Non-pigmented ciliary epithelial cell (primary cell): ENCODE measurements around the gene PTPRC.

Experiments
- DNase-seq: peaks from one replicate; pipeline ENCODE4 v3.0.0-alpha.2; 2010; ENCODE audit warnings: low read depth

PTPRC gene

DNA sequence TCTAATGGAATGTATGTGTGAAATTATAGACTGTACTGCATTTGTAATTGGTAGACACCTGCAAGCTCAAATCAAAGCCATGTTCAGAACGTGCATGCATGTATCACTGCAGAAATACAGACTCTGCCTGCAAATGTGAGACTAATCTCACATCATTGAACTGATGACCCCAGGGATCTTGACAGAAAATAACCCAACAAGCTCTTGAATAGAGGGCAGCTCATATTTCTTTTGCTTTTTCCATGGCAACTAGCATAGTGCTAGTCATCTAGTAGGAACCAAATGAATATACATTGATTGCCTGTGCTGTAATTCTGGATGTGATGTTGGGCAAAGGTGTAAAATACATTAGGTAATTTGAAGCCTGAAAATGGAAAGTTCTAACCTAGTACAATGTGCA lies 62.4 kb downstream of the PTPRC start:
- no peak for DNase-seq

DNA sequence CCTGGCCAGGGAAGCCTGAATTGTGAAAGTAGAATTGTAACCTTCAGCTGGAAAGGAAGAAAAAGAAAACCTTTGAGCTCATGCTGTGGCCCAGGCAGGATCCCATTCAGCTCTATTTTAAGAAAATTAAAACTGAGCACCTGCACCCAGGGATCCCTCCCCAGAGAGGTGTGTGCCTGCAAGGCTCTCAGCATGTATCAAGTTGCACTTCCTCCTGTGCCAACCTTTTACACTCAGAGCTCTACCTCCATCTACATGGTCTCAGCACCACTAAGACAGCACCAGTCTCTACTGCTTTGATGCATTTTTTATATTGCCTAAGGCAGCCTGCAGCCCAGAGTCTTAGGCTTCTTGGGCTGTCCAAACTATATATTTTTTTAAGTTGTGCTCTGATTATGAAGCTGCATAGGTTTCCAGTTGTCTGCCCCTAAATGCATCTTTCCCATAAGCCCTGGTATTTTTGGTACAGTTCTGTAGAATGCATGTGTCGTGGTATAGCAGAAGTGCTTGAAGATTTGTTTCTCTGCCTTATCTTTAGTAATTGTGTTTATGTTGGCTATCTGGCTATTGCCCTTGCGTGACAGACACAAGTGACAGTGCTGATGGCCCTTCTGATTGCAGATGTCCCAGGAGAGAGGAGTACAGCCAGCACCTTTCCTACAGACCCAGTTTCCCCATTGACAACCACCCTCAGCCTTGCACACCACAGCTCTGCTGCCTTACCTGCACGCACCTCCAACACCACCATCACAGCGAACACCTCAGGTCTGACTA lies 63.1 kb downstream of the PTPRC start:
- DNase-seq, result no peak

DNA sequence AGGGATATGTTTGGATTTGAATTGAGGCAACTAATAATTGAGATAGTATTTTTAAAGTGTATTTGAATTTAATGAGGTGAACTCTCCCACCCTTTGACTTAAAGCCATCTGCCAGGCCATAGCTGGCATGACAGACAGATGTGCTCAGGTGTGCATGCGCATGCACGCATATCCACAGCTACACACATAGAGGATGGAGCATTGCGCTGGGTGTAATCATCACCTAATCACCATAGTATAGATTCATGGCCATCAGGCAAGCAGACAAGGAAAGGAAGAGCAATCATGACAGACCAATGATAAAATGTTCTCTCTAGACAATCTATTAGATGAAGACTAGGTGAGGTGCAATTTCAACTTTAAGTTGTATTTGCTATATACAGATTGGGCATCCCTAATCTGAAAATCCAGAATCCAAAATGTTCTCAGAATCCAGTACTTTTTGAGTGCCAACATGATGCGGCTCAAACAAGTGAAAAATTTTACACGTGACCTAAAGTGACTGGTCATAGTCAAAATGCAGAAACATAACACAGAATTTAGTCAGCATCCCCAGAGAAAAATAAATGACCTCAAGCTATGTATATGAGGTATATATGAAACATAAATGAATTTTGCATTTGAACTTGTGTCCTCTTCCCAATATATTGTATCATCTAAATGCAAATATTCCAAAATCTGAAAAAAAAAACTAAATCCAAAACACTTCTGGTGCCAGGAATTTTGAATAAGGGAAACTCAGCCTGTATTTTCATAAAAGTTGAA lies 70.1 kb downstream of the PTPRC start:
- no peak for DNase-seq

DNA sequence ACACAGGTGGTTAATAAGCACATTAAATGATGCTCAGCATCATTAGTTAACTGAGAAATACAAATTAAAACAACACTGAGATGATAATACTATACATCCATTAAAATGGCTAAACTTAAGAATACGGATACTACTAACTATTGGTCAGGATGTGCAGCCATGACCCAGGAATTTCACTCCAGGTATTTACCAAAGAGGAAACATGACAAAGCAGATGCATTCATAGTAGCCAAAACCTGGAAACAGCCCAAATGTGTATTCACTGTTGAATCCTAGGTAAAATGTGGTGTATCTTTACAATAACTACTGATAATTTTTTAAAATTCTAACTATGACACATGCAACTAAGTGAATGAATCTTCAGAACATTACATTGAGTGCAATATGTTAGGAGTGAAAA lies 73.0 kb downstream of the PTPRC start:
- no peak for DNase-seq

DNA sequence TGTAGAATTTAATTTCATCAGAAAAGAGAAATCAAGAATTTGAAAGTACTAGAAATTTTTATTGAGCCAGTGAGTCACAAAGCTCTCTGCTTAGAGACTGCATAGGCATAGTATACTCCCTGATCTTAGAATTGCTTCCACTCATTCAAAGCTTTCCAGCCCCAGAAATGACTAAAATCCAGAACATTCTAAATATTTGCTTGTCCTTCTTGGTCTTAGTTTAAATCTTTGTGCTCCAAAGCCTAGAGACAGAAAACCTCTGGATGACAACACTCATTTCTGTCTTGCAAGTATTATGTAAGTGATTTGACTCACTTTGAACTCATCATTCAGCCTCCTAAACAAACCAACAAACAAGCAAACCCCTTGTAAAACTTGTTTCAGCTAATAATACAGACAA lies 74.2 kb downstream of the PTPRC start:
- DNase-seq, result peak; percentile 10

DNA sequence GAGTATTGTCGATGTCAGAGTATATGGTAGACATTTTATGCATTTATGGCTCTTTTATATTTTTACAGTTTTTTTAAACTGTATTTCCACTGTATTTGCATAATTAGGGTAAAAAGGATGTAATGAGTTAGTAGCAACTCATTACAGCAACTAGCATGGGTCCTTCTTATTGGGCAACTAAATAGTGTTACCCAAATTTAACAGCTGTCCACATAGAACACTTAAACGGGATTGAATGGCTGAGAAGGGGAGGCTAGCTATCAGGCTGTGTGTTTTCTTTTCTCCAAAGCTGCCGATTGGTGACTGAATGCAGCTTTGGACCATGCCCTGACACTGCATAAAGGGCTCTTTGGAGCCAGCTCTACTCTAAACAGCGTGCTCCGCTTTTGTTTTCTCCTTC lies 75.4 kb downstream of the PTPRC start:
- DNase-seq, result no peak

DNA sequence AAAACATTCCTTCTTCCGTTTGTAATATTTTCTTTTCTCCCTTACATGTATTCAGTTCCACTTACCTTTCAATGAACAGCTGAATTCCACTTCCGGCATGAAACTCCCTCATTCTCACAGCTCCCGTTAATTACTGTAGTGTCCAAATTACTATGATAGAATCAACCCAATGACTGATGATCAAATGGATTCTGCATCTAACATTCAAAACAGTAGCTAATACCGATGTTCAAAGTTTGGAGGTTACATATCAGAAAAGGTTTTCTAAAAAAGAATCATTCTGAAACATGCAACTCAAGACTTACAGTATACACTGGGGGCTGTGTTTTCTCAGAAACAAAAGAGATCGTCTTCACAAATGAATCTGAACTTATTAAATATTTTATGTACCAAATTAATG lies 77.2 kb downstream of the PTPRC start:
- no peak for DNase-seq

DNA sequence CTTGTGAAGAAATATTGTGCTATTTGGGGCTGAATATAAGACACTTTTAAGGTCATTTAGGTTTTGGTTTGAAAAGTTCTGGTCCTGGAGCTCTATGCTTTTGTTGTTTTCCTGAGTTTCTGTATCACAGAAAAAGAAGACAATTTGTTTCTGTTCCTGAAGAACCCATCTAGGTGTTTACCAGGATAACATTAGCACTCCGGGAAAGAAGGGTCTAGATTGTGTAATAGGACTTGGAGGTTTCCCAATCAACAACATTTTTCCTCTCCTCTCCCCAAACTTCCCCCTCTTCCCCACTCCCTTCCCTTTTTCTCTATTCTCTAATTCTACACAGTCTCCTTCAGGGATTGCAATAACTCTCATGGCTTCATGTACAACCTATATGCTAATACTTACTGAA lies 78.7 kb downstream of the PTPRC start:
- DNase-seq, result no peak

DNA sequence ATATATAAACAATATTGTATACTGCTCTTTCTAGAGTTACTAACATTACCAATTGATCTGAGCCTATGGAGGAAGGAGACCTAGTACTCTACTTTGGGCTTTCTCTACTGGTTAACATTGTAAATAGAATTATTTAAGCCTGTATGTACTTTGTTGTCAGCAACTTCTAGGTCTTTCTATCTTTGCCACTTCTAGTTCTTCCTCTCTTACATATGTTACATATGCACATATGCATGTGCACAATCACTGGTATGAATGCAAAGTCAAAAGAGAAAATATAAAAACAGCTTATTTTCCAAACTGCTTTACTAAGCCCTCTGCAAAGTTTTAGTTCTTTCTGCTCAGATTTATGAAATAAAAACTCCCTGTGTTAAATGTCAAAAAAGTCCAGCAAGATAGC lies 84.3 kb downstream of the PTPRC start:
- no peak for DNase-seq

DNA sequence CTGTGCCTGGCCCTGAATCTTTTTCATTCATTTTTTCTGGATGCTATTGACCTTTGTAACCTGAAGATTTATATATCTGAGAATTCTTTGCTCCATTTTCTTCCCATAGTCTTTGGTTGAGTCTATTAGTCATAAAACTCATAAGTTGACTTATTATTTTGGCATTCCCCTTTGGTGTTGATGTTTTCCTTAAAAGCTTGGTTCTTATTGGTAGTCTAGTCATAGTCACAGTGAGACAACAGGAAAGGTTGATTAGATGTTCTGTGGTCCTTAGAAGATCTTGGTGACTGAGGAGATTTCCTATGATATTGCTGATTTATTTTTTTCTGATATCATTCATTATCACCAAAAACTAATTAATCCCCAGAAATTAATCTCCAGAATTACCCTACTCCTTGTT lies 86.2 kb downstream of the PTPRC start:
- DNase-seq, result no peak

DNA sequence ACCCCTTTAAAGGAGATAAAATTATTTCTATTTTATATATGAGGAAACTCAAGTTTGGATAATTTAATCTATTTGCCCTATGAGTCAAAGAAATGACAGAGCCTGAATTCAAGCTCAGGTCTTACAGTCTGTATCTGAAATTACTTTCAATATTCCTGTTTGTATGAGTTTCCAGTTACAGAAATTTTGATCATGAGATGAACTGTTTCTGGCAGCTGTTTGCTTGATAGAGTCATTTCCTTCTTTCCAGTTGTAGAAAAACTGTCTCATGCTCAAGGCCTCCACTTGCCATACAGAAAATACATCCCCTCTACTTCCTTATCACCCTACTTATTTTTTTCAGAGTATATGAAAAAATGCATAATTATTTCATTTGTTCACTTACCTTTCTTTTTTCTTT lies 87.6 kb downstream of the PTPRC start:
- peak; percentile 40 for DNase-seq

DNA sequence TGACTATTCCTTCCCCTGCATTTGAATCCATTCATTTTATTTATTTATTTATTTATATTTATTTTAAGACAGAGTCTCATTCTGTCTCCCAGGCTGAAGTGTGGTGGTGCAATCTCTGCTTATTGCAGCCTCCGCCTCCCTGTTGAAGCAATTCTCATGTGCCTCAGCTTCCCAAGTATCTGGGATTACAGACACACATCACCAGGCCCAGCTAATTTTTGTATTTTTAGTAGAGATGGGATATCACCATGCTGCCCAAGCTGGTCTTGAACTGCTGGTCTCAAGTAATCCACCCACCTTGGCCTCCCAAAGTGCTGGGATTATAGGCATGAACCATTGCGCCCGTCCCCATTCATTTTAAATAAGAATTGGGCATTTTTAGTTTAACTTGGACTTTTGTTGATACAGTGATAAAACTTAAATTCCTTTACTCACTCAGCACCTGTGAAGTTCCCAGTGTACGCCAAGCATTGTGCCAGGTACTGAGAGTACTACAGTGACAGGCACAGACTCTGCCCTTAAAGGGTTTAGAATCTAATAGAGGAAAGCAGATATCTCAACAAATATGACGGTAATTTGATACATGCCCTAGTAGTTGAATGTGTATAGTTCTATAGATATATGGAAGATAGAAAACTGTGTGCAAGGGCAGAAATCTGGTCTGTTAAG lies 90.5 kb downstream of the PTPRC start:
- no peak for DNase-seq

DNA sequence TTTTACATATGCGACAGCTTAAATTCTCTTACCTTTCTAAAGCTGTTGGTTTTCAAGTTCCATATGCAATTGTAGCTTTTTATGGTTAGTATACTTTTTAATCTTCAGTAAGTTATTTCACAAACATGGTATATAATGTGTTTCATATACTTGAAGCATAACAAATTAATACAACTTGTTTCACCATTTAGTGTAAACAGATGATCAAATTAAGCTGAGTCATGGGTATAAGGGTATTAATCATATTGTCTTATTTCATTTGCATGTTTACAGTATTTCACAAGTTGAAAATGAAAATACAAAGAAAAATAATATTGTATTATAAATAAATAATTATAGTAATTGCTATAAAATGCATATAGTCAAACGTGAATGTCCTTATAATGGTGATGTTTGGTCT lies 92.1 kb downstream of the PTPRC start:
- DNase-seq, result no peak

DNA sequence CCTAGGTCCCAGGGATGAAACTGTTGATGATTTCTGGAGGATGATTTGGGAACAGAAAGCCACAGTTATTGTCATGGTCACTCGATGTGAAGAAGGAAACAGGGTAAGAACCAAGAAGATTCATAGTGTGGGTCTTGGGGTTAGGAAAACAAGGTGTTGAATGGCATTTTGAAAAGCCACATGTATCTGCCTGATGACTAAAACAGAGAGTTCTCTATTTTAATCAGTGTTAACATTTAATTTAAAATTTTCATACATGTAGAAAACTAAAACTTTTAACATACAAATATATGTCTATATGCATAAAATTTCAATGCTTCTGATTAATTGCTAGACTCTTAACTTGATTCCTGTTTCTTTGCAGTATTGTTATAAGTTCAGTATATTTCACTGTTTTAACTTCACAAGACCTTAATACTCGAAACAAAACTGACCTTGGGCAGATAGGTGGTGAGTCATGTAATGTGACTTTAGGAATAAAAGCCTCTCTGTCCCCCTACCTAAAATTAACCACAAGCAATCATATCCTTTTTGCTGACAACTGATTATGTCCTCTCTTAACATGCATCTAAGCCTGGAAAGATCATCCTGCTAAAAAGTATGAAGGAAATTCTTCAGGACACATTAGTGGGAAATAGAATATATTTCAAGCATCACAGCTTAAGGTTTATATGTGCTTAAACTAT lies 95.6 kb downstream of the PTPRC start:
- DNase-seq, result no peak

DNA sequence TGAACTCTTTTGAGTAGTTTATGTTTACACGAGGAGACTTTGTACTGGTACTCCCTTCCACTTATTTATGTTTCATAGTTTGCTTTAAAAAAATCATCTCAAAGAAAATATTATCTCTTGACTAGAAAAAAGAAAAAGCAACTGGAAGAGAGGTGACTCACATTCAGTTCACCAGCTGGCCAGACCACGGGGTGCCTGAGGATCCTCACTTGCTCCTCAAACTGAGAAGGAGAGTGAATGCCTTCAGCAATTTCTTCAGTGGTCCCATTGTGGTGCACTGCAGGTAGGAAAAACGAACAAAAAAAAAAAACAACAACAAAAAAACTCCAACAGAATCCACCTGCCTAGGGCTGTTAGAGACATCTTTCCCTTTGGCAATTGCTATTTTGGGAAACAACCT lies 102.9 kb downstream of the PTPRC start:
- DNase-seq, result peak; percentile 9

DNA sequence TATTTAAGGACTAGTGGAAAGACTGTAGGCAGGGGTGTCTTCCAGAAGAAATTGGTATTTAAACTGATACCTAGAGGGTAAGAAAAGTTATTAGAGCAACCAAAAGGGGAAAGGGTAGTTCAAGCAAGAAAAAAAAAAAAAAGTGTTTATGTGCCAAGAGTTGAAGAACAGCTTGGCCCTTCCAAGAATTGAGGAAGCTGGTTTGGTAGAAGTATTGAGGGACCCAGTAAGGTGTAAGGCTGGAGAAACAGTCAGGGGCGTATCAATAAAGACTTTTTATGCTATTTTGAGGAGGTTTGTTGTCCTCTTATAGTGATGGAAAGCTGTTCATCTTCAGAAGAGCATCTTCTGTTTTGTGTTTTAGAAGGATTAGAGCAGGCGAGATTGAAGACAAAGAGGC lies 108.3 kb downstream of the PTPRC start:
- no peak for DNase-seq

DNA sequence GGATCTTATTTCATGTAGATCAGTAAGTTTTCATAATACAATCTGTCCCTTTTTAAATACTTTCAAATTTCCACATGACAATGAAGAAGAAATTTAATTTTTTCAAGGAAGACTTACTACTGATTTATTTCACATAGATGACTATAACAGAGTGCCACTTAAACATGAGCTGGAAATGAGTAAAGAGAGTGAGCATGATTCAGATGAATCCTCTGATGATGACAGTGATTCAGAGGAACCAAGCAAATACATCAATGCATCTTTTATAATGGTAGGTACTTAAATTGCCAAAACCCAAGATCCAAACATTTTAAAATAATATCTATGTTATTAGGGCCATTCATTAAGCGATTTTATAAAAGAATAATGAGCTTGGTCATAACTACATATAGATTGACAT lies 110.4 kb downstream of the PTPRC start:
- DNase-seq, result no peak

DNA sequence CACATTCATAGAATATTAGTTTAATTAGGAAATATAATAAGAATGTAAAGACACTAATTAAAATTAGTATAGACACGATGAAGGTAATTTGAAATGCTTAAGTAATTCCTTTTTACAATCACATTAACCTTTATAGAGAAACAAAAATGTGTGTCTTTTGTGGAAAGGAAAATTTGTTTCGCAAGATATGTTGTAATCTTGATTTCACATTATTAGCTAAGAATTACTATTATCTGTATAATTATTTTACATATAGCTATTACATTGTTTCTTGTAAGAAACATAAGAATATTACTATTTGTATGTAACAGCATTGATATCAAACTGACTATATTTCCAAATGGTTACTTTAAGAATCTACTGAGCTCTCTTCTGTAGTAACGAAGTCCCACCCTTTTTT lies 111.2 kb downstream of the PTPRC start:
- DNase-seq, result no peak

DNA sequence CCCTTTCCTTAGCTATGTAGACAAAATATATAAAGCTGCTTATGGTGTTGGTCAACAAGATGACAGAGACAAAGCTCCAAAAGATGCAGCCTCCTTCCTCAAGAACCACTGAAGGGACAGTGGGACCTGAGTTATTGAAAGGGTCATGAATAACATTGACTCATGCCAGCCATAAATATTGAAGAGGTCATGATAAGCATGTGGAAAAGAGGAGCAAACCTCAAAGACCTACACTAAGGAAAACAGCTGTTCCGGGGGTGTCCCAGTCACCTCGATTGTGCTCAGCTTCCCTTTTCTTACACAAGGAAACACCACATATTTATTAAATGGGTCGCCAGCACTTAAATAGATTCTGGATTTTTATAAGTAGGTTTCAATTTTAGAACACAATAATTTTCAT lies 112.9 kb downstream of the PTPRC start:
- DNase-seq, result no peak

DNA sequence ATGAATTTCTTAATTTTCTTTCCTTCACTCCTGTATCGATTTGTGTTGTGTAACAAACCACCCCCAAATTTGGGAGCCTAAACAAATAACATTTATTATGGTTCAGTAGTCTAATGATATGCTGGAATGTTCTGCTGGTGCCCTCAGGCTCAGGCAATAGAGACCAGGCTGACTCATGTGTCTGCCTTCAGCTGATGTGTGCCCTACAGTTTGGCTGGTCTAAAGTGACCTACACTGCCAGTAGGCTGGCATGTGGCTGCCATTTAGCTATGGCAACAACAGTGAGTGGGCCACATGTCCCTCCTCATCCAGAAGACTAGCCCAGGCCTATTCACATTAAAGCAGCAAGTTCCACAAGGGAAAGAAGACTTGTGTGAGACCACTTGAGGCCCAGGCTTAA lies 115.8 kb downstream of the PTPRC start:
- no peak for DNase-seq

DNA sequence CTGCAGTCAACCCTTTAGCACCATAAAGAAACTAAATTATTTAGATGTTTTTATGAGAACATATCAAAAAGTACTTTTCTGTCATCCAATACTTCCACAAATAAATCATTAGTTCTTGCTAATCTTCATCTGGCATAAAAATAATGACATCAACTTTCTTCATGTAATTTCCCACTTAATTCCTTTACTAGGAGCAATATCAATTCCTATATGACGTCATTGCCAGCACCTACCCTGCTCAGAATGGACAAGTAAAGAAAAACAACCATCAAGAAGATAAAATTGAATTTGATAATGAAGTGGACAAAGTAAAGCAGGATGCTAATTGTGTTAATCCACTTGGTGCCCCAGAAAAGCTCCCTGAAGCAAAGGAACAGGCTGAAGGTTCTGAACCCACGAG lies 116.9 kb downstream of the PTPRC start:
- no peak for DNase-seq

DNA sequence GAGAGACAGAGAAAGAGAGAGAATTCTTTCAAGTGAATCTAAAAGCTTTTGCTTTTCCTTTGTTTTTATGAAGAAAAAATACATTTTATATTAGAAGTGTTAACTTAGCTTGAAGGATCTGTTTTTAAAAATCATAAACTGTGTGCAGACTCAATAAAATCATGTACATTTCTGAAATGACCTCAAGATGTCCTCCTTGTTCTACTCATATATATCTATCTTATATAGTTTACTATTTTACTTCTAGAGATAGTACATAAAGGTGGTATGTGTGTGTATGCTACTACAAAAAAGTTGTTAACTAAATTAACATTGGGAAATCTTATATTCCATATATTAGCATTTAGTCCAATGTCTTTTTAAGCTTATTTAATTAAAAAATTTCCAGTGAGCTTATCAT lies 117.6 kb downstream of the PTPRC start:
- DNase-seq, result no peak
